Measurements from ENCODE around the gene HBP1.

- TF ChIP-seq CTCF (IDR thresholded peaks at IDR 0.05): no peak
- TF ChIP-seq EZH2 (IDR thresholded peaks at IDR 0.05; ENCODE audit: borderline replicate concordance, insufficient read depth, low read depth, low read length, poor library complexity, severe bottlenecking): no peak
Measured at GRCh38 chr7:107251963-107252362, 83.2 kb downstream of the HBP1 start.

Measured in B cell (primary cell).